Measurements from ENCODE around the gene ATE1. TPM values are rescaled to one million over a fixed set of nuclear protein-coding genes. Genes with fewer than 3 reads are reported as not detected.

ATE1 gene
- total and polyA plus RNA-seq, 2 experiments from 2014 or later, result 17.4 to 24.5 TPM

DNA sequence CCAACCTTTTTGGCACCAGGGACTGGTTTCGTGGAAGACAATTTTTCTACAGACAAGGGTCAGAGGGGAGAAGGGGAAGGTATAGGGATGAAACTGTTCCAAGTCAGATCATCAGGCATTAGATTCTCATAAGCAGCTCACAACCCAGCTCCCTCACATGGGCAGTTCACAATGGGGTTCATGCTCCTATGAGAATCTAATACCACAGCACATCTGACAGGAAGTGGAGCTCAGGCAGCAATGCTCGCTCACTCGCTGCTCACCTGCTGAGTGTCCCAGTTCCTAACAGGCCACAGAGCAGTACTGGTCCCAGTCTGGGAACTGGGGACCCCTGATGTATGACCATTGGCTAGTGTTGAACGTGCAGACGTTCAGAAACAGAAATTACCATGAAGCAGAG is 63.7 kb downstream of the ATE1 start:
- H3K9me3 Mint-ChIP-seq, result peaks cover 9% of the 10 kb centered on the region; the same call in 1 of the 3 replicates
- no peak overlapping the region for H3K4me3 Mint-ChIP-seq
- Histone ChIP-seq H3K4me1 (ENCODE audit: insufficient read depth) (no peaks in the 10 kb centered on the region), H3K4me3 (no peak overlapping the region), H3F3A (replicated peaks; ENCODE audit: low read depth) (no peaks in the 10 kb centered on the region), H3K4me2 (no peak overlapping the region), H3K9me2 (ENCODE audit: insufficient read depth) (no peaks in the 10 kb centered on the region), H4K20me1 (replicated peaks; ENCODE audit: insufficient read depth) (no peaks in the 10 kb centered on the region), H2AFZ (no peak overlapping the region), H3K36me3 (ENCODE audit: insufficient read depth) (no peaks in the 10 kb centered on the region), H3K27me3 (ENCODE audit: insufficient read depth) (no peaks in the 10 kb centered on the region), H3K79me2 (replicated peaks; ENCODE audit: insufficient read depth) (no peaks in the 10 kb centered on the region; the same call in 1 of the 2 replicates), H3K27ac (ENCODE audit: low read depth) (no peak overlapping the region)
- H3K27ac Mint-ChIP-seq, result no peak overlapping the region
- no peak for DNase-seq (ENCODE audit: low spot score)
- no peaks in the 10 kb centered on the region; the same call in 2 of the 3 replicates for H3K4me1 Mint-ChIP-seq
- H3K27me3 Mint-ChIP-seq (ENCODE audit: insufficient read depth, low read depth, poor library complexity), result no peaks in the 10 kb centered on the region
- TF ChIP-seq CREB1 (CRISPR knock-in tag; IDR thresholded peaks at IDR 0.05; ENCODE audit: low read depth) (no peak), STAT1 (IDR thresholded peaks at IDR 0.05; ENCODE audit: unreplicated experiment) (no peak), JUNB (IDR thresholded peaks at IDR 0.05; ENCODE audit: unreplicated experiment) (no peak), EZH2 (IDR thresholded peaks at IDR 0.05; ENCODE audit: low read depth, unreplicated experiment) (no peak), NANOG (IDR thresholded peaks at IDR 0.05; ENCODE audit: borderline replicate concordance) (no peak), ZNF331 (CRISPR knock-in tag; IDR thresholded peaks at IDR 0.05; ENCODE audit: low read depth) (no peak), POLR2AphosphoS5 (IDR thresholded peaks at IDR 0.05; ENCODE audit: low read depth) (no peak), EZH2phosphoT487 (IDR thresholded peaks at IDR 0.05; ENCODE audit: unreplicated experiment) (no peak), ZNF114 (CRISPR knock-in tag; IDR thresholded peaks at IDR 0.05) (no peak)
- TF ChIP-seq, protein P1, sequence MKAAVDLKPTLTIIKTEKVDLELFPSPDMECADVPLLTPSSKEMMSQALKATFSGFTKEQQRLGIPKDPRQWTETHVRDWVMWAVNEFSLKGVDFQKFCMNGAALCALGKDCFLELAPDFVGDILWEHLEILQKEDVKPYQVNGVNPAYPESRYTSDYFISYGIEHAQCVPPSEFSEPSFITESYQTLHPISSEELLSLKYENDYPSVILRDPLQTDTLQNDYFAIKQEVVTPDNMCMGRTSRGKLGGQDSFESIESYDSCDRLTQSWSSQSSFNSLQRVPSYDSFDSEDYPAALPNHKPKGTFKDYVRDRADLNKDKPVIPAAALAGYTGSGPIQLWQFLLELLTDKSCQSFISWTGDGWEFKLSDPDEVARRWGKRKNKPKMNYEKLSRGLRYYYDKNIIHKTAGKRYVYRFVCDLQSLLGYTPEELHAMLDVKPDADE (IDR thresholded peaks at IDR 0.05), result no peak
- TF ChIP-seq, protein P2, sequence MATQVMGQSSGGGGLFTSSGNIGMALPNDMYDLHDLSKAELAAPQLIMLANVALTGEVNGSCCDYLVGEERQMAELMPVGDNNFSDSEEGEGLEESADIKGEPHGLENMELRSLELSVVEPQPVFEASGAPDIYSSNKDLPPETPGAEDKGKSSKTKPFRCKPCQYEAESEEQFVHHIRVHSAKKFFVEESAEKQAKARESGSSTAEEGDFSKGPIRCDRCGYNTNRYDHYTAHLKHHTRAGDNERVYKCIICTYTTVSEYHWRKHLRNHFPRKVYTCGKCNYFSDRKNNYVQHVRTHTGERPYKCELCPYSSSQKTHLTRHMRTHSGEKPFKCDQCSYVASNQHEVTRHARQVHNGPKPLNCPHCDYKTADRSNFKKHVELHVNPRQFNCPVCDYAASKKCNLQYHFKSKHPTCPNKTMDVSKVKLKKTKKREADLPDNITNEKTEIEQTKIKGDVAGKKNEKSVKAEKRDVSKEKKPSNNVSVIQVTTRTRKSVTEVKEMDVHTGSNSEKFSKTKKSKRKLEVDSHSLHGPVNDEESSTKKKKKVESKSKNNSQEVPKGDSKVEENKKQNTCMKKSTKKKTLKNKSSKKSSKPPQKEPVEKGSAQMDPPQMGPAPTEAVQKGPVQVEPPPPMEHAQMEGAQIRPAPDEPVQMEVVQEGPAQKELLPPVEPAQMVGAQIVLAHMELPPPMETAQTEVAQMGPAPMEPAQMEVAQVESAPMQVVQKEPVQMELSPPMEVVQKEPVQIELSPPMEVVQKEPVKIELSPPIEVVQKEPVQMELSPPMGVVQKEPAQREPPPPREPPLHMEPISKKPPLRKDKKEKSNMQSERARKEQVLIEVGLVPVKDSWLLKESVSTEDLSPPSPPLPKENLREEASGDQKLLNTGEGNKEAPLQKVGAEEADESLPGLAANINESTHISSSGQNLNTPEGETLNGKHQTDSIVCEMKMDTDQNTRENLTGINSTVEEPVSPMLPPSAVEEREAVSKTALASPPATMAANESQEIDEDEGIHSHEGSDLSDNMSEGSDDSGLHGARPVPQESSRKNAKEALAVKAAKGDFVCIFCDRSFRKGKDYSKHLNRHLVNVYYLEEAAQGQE (IDR thresholded peaks at IDR 0.05; ENCODE audit: unreplicated experiment), result no peak
- TF ChIP-seq, protein P3, sequence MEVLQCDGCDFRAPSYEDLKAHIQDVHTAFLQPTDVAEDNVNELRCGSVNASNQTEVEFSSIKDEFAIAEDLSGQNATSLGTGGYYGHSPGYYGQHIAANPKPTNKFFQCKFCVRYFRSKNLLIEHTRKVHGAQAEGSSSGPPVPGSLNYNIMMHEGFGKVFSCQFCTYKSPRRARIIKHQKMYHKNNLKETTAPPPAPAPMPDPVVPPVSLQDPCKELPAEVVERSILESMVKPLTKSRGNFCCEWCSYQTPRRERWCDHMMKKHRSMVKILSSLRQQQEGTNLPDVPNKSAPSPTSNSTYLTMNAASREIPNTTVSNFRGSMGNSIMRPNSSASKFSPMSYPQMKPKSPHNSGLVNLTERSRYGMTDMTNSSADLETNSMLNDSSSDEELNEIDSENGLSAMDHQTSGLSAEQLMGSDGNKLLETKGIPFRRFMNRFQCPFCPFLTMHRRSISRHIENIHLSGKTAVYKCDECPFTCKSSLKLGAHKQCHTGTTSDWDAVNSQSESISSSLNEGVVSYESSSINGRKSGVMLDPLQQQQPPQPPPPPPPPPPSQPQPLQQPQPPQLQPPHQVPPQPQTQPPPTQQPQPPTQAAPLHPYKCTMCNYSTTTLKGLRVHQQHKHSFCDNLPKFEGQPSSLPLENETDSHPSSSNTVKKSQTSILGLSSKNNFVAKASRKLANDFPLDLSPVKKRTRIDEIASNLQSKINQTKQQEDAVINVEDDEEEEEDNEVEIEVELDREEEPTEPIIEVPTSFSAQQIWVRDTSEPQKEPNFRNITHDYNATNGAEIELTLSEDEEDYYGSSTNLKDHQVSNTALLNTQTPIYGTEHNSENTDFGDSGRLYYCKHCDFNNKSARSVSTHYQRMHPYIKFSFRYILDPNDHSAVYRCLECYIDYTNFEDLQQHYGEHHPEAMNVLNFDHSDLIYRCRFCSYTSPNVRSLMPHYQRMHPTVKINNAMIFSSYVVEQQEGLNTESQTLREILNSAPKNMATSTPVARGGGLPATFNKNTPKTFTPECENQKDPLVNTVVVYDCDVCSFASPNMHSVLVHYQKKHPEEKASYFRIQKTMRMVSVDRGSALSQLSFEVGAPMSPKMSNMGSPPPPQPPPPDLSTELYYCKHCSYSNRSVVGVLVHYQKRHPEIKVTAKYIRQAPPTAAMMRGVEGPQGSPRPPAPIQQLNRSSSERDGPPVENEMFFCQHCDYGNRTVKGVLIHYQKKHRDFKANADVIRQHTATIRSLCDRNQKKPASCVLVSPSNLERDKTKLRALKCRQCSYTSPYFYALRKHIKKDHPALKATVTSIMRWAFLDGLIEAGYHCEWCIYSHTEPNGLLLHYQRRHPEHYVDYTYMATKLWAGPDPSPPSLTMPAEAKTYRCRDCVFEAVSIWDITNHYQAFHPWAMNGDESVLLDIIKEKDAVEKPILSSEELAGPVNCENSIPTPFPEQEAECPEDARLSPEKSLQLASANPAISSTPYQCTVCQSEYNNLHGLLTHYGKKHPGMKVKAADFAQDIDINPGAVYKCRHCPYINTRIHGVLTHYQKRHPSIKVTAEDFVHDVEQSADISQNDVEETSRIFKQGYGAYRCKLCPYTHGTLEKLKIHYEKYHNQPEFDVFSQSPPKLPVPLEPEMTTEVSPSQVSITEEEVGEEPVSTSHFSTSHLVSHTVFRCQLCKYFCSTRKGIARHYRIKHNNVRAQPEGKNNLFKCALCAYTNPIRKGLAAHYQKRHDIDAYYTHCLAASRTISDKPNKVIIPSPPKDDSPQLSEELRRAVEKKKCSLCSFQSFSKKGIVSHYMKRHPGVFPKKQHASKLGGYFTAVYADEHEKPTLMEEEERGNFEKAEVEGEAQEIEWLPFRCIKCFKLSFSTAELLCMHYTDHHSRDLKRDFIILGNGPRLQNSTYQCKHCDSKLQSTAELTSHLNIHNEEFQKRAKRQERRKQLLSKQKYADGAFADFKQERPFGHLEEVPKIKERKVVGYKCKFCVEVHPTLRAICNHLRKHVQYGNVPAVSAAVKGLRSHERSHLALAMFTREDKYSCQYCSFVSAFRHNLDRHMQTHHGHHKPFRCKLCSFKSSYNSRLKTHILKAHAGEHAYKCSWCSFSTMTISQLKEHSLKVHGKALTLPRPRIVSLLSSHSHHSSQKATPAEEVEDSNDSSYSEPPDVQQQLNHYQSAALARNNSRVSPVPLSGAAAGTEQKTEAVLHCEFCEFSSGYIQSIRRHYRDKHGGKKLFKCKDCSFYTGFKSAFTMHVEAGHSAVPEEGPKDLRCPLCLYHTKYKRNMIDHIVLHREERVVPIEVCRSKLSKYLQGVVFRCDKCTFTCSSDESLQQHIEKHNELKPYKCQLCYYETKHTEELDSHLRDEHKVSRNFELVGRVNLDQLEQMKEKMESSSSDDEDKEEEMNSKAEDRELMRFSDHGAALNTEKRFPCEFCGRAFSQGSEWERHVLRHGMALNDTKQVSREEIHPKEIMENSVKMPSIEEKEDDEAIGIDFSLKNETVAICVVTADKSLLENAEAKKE (CRISPR knock-in tag; IDR thresholded peaks at IDR 0.05), result no peak
- TF ChIP-seq, protein P4, sequence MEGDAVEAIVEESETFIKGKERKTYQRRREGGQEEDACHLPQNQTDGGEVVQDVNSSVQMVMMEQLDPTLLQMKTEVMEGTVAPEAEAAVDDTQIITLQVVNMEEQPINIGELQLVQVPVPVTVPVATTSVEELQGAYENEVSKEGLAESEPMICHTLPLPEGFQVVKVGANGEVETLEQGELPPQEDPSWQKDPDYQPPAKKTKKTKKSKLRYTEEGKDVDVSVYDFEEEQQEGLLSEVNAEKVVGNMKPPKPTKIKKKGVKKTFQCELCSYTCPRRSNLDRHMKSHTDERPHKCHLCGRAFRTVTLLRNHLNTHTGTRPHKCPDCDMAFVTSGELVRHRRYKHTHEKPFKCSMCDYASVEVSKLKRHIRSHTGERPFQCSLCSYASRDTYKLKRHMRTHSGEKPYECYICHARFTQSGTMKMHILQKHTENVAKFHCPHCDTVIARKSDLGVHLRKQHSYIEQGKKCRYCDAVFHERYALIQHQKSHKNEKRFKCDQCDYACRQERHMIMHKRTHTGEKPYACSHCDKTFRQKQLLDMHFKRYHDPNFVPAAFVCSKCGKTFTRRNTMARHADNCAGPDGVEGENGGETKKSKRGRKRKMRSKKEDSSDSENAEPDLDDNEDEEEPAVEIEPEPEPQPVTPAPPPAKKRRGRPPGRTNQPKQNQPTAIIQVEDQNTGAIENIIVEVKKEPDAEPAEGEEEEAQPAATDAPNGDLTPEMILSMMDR (conservative IDR thresholded peaks at IDR 0.05; ENCODE audit: low read depth in 2 of 2), result no peak
- ATAC-seq, result no peak
- H3K36me3 Mint-ChIP-seq (ENCODE audit: low read depth), result peaks cover 39% of the 10 kb centered on the region

Measured in GM23338 (cell line).